ENCODE data around the gene KCNA5. TPM values are rescaled to one million over a fixed set of nuclear protein-coding genes. Genes with fewer than 3 reads are reported as not detected.

Gene KCNA5
- total RNA-seq, 1 donor: not detected

GRCh38 chr12:5010151-5010550, 33.5 kb upstream of the KCNA5 start:
- no peak for DNase-seq (ENCODE audit: insufficient read length, low spot score, missing footprints)
- Histone ChIP-seq H3K79me2 (ENCODE audit: insufficient read depth, low read length) (no peaks in the 10 kb centered on the region), H3K4me3 (ENCODE audit: insufficient read depth, low read length) (no peak overlapping the region), H3K27ac (ENCODE audit: low read depth, low read length) (no peak overlapping the region), H4K20me1 (ENCODE audit: insufficient read depth, low read length) (no peaks in the 10 kb centered on the region), H3K36me3 (ENCODE audit: insufficient read depth, low read length) (no peaks in the 10 kb centered on the region), H2AFZ (ENCODE audit: low read length) (no peak overlapping the region), H3K4me2 (ENCODE audit: insufficient read depth, low read length) (no peak overlapping the region), H3K27me3 (ENCODE audit: insufficient read depth, low read length) (no peaks in the 10 kb centered on the region), H3K4me1 (ENCODE audit: insufficient read depth, low read length) (no peaks in the 10 kb centered on the region), H3K9me3 (ENCODE audit: low read depth, low read length) (no peaks in the 10 kb centered on the region)
- no peak for TF ChIP-seq CTCF (IDR thresholded peaks at IDR 0.05; ENCODE audit: extremely low read depth, low read depth, low read length)

DNA sequence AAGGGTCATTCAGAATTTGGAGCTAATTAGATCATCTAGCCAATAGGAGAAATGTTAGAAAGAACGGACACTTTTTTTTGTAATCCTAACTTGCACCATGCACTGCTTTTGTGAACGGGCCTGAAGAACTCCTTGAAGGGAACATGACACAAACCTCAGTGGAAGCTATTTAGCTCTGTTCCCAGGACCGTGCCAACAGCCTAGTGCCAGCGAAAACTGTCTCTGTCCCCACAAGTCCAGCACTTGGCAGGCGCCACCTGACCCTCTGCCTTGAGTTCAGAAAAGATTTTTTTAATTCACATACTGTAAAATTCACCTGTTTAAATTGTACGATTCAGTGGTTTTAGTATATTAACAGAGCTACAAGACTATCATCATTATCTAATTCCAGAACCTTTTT, 31.3 kb upstream of the KCNA5 start:
- H3K4me1 ChIP-seq (ENCODE audit: insufficient read depth, low read length): no peaks in the 10 kb centered on the region
- no peak for TF ChIP-seq CTCF (IDR thresholded peaks at IDR 0.05; ENCODE audit: extremely low read depth, low read depth, low read length)
- no peaks in the 10 kb centered on the region for H3K79me2 ChIP-seq (ENCODE audit: insufficient read depth, low read length)
- DNase-seq (ENCODE audit: insufficient read length, low spot score, missing footprints): no peak
- H3K4me3 ChIP-seq (ENCODE audit: insufficient read depth, low read length): no peak overlapping the region
- no peaks in the 10 kb centered on the region for H3K9me3 ChIP-seq (ENCODE audit: low read depth, low read length)
- no peak overlapping the region for H3K4me2 ChIP-seq (ENCODE audit: insufficient read depth, low read length)
- no peak overlapping the region for H3K27ac ChIP-seq (ENCODE audit: low read depth, low read length)
- no peaks in the 10 kb centered on the region for H3K36me3 ChIP-seq (ENCODE audit: insufficient read depth, low read length)
- H4K20me1 ChIP-seq (ENCODE audit: insufficient read depth, low read length): no peaks in the 10 kb centered on the region
- H3K27me3 ChIP-seq (ENCODE audit: insufficient read depth, low read length): no peaks in the 10 kb centered on the region
- no peak overlapping the region for H2AFZ ChIP-seq (ENCODE audit: low read length)

GRCh38 chr12:5013266-5013730, 30.4 kb upstream of the KCNA5 start:
- no peak for DNase-seq (ENCODE audit: insufficient read length, low spot score, missing footprints)
- Histone ChIP-seq H3K27me3 (ENCODE audit: insufficient read depth, low read length) (no peaks in the 10 kb centered on the region), H3K4me2 (ENCODE audit: insufficient read depth, low read length) (no peak overlapping the region), H3K79me2 (ENCODE audit: insufficient read depth, low read length) (no peaks in the 10 kb centered on the region), H3K4me3 (ENCODE audit: insufficient read depth, low read length) (no peak overlapping the region), H3K36me3 (ENCODE audit: insufficient read depth, low read length) (no peaks in the 10 kb centered on the region), H2AFZ (ENCODE audit: low read length) (no peak overlapping the region), H4K20me1 (ENCODE audit: insufficient read depth, low read length) (no peaks in the 10 kb centered on the region), H3K4me1 (ENCODE audit: insufficient read depth, low read length) (no peaks in the 10 kb centered on the region), H3K9me3 (ENCODE audit: low read depth, low read length) (no peaks in the 10 kb centered on the region), H3K27ac (ENCODE audit: low read depth, low read length) (no peak overlapping the region)
- no peak for TF ChIP-seq CTCF (IDR thresholded peaks at IDR 0.05; ENCODE audit: extremely low read depth, low read depth, low read length)

DNA sequence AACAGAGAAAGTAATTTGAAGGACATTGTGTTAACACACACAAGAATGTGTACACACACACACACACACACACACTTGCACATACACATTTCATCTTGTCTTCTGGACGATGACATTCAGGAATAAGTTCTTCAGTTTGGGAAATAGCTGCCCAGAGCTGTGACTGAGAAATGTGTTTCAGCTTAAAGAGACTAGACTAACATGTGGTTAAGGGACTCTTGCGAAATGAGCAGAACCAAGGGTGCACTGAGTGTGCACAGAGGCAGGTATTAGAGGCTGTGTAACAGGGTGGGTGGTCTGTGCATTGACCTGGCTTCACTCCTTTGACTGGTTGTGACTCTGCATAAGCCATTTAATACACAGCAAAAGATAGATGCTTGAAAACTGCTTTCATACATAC, 29.4 kb upstream of the KCNA5 start:
- Histone ChIP-seq H3K4me1 (ENCODE audit: insufficient read depth, low read length) (no peaks in the 10 kb centered on the region), H3K36me3 (ENCODE audit: insufficient read depth, low read length) (no peaks in the 10 kb centered on the region), H2AFZ (ENCODE audit: low read length) (no peak overlapping the region), H3K4me2 (ENCODE audit: insufficient read depth, low read length) (no peak overlapping the region), H3K27ac (ENCODE audit: low read depth, low read length) (no peak overlapping the region), H3K27me3 (ENCODE audit: insufficient read depth, low read length) (no peaks in the 10 kb centered on the region), H3K4me3 (ENCODE audit: insufficient read depth, low read length) (no peak overlapping the region), H4K20me1 (ENCODE audit: insufficient read depth, low read length) (no peaks in the 10 kb centered on the region), H3K79me2 (ENCODE audit: insufficient read depth, low read length) (no peaks in the 10 kb centered on the region), H3K9me3 (ENCODE audit: low read depth, low read length) (no peaks in the 10 kb centered on the region)
- no peak for TF ChIP-seq CTCF (IDR thresholded peaks at IDR 0.05; ENCODE audit: extremely low read depth, low read depth, low read length)
- DNase-seq (ENCODE audit: insufficient read length, low spot score, missing footprints): no peak
